Transverse colon (tissue), 4 donors: ENCODE results near the gene KHDRBS1. TPM values are rescaled to one million over a fixed set of nuclear protein-coding genes. Genes with fewer than 3 reads are reported as not detected.

ENCODE experiments used
- DNase-seq: peaks from one replicate; pipeline ENCODE4 v3.0.0-alpha.2; 2019
- H3K27ac ChIP-seq, 4 donors: fragments of 200-600 bp; sonication (generic); 2 replicates each; pipeline ENCODE4 v1.5.1; 2016 to 2018; ENCODE audit warnings: inconsistent platforms in 4 of 4
- H3K27me3 ChIP-seq: fragments of 200-600 bp; sonication (generic); 2 replicates; pipeline ENCODE4 v1.5.1; 2017; ENCODE audit warnings: inconsistent platforms
- H3K36me3 ChIP-seq, 4 donors: fragments of 200-600 bp; sonication (generic); 2 replicates each; pipeline ENCODE4 v1.5.1; 2017 to 2019; ENCODE audit warnings: inconsistent platforms in 4 of 4
- H3K4me1 ChIP-seq, 4 donors: fragments of 200-600 bp; sonication (generic); 2 replicates each; pipeline ENCODE4 v1.5.1; 2017 to 2020; ENCODE audit warnings: inconsistent platforms in 4 of 4
- H3K4me3 ChIP-seq, 4 donors: fragments of 200-600 bp; sonication (generic); 1 replicate in 1 of 4; 2 replicates in 3 of 4; pipeline versions ENCODE4 v1.5.1 to v1.6.1; 2017 to 2019; ENCODE audit warnings: inconsistent platforms in 4 of 4
- H3K9me3 ChIP-seq, 2 donors: fragments of 200-600 bp; sonication (generic); 2 replicates each; pipeline ENCODE4 v1.5.1; 2017 to 2019; ENCODE audit warnings: inconsistent platforms in 2 of 2
- CTCF ChIP-seq, 5 experiments: fragments of 200-600 bp in 3 of 5; fragments of 450-650 bp in 2 of 5; sonication (generic) in 3 of 5; IDR thresholded peaks; 1 replicate in 2 of 5; 2 replicates in 3 of 5; pipeline ENCODE4 v1.5.1; 2016 to 2017; ENCODE audit warnings: antibody characterized with exemption in 5 of 5, inconsistent platforms in 3 of 5, mild to moderate bottlenecking in 2 of 5, moderate library complexity in 1 of 5
- EP300 ChIP-seq: sonication (generic); formaldehyde crosslinking; IDR thresholded peaks from one replicate; pipeline ENCODE4 v1.6.1; 2017; ENCODE audit warnings: antibody characterized with exemption, low read depth
- POLR2A ChIP-seq: fragments of 450-650 bp; IDR thresholded peaks from one replicate; pipeline ENCODE4 v1.6.1; 2016; ENCODE audit warnings: antibody characterized with exemption, mild to moderate bottlenecking, moderate library complexity
- POLR2AphosphoS5 ChIP-seq, 3 donors: sonication (generic); formaldehyde crosslinking; IDR thresholded peaks; one replicate each; pipeline ENCODE4 v1.6.1; 2016; ENCODE audit warnings: antibody characterized with exemption in 3 of 3
- WGBS, 2 donors: methylation state at CpG; one replicate each; pipeline ENCODE4 v1.1.5; 2018; ENCODE audit warnings: low coverage in 1 of 2; 5-methylcytosine and 5-hydroxymethylcytosine counted together
- in situ Hi-C, 4 donors: fragments of 200-750 bp; cut with MboI; loops; one replicate each; pipeline versions ENCODE4 v1.15.0 to v1.15.1; 2017; ENCODE audit warnings: low sequenced_read_pairs in 3 of 4, low pct_ligation_motif_present in 1 of 4, low pct_unique_long_range_greater_than_20kb in 1 of 4
- intact Hi-C: fragments of 100-400 bp; cut with DNase I; formaldehyde crosslinking; loops from one replicate; pipeline ENCODE4 v1.15.1; 2023; ENCODE audit warnings: low total_unique reads
- total RNA-seq, 4 donors: library from RNA; depleted of rRNA; stranded (reverse); fragments of >200 nt; gene quantifications; one replicate each; pipeline ENCODE4 v1.1.0, GENCODE V29; 2016

The KHDRBS1 gene
- total RNA-seq, 4 donors from 2014 or later, result 49.3 to 83.4 (median 57.1) TPM

GRCh38 chr1:32005522-32005921 is 8.1 kb upstream of the KHDRBS1 start:
- whole genome bisulfite sequencing, 2 donors, result 62 to 86% methylated on average over 3 of the region's 3 CpGs
- TF ChIP-seq POLR2AphosphoS5 (IDR thresholded peaks at IDR 0.05), result no peak
- no peak for TF ChIP-seq CTCF (IDR thresholded peaks at IDR 0.05)
- no peak for TF ChIP-seq EP300
- no peak for TF ChIP-seq POLR2A
- intact Hi-C loops, result no loop called here

GRCh38 chr1:32007591-32007940 is 6.1 kb upstream of the KHDRBS1 start:
- no peaks in the 10 kb centered on the region for H3K36me3 ChIP-seq
- H3K9me3 ChIP-seq, result no peaks in the 10 kb centered on the region
- DNase-seq, result no peak
- H3K27me3 ChIP-seq, result no peaks in the 10 kb centered on the region
- TF ChIP-seq POLR2AphosphoS5 (IDR thresholded peaks at IDR 0.05) (no peak), POLR2A (no peak), EP300 (no peak), CTCF (IDR thresholded peaks at IDR 0.05) (no peak)
- peaks cover 0 to under 1% (median 0%) of the 10 kb centered on the region in 4 donors for H3K4me1 ChIP-seq
- no peak overlapping the region for H3K27ac ChIP-seq
- no peak overlapping the region for H3K4me3 ChIP-seq
- in situ Hi-C loops, result no loop called here
- intact Hi-C loops, result no loop called here
- 89 to 100% methylated on average over 1 of the region's 1 CpG for WGBS, 2 donors

More at GRCh38 chr1:32005522-32005921, 8.1 kb upstream of the KHDRBS1 start:
- Histone ChIP-seq H3K4me1 (no peaks in the 10 kb centered on the region), H3K27ac (no peak overlapping the region), H3K36me3 (no peaks in the 10 kb centered on the region), H3K27me3 (no peaks in the 10 kb centered on the region), H3K9me3 (no peaks in the 10 kb centered on the region), H3K4me3 (no peak overlapping the region)
- no peak for DNase-seq
- in situ Hi-C loops, result no loop called here

- Histone ChIP-seq H3K4me3 (no peak overlapping the region), H3K9me3 (no peaks in the 10 kb centered on the region), H3K27me3 (no peaks in the 10 kb centered on the region), H3K36me3 (no peaks in the 10 kb centered on the region), H3K27ac (no peak overlapping the region), H3K4me1 (peaks cover under 1 to 10% (median 3%) of the 10 kb centered on the region in 4 donors)
- DNase-seq, result no peak
- no peak for TF ChIP-seq POLR2A
- TF ChIP-seq POLR2AphosphoS5 (IDR thresholded peaks at IDR 0.05), result no peak
- no peak for TF ChIP-seq EP300
- no peak for TF ChIP-seq CTCF (IDR thresholded peaks at IDR 0.05)
- 90 to 92% methylated on average over 2 to 5 of the region's 5 CpGs for WGBS, 2 donors
- intact Hi-C loops, result no loop called here
- in situ Hi-C loops, result no loop called here
These were observed 3.4 kb upstream of the KHDRBS1 start for GRCh38 chr1:32010246-32010645.

- H3K4me1 ChIP-seq, result peaks cover 16 to 35% (median 22%) of the 10 kb centered on the region in 4 donors
- intact Hi-C loops (no loop called here), in situ Hi-C loops (no loop called here)
- peak overlapping the region; percentile 97 to 100 (median 100) for H3K27ac ChIP-seq
- no peaks in the 10 kb centered on the region for H3K9me3 ChIP-seq
- no peaks in the 10 kb centered on the region for H3K36me3 ChIP-seq
- peak overlapping the region; percentile 46 to 100 (median 92) for H3K4me3 ChIP-seq
- H3K27me3 ChIP-seq, result no peaks in the 10 kb centered on the region
- no peak for DNase-seq
- TF ChIP-seq POLR2A (no peak), CTCF (IDR thresholded peaks at IDR 0.05) (no peak), EP300 (no peak), POLR2AphosphoS5 (IDR thresholded peaks at IDR 0.05) (no peak)
- 54 to 56% methylated on average over 12 of the region's 12 CpGs for WGBS, 2 donors
These were observed 821 bp upstream of the KHDRBS1 start for GRCh38 chr1:32012709-32013385.
